HT1080 (cell line): ENCODE results near the gene GPR107. TPM values are rescaled to one million over a fixed set of nuclear protein-coding genes. Genes with fewer than 3 reads are reported as not detected.
A peak's percentile ranks its signal among the peaks of the same experiment; 100 is the strongest.

Experiments used
- DNase-seq: peaks from one replicate; pipeline ENCODE4 v3.0.0-alpha.2; 2015; ENCODE audit warnings: low read depth
- total RNA-seq: library from RNA; depleted of rRNA; stranded (reverse); fragments of >200 nt; shearing (Covaris generic); gene quantifications from 2 replicates; pipeline ENCODE4 v1.2.3, GENCODE V29; 2014

The GPR107 gene
- total RNA-seq, 1 experiment from 2014 or later, result 13.6 TPM

DNA sequence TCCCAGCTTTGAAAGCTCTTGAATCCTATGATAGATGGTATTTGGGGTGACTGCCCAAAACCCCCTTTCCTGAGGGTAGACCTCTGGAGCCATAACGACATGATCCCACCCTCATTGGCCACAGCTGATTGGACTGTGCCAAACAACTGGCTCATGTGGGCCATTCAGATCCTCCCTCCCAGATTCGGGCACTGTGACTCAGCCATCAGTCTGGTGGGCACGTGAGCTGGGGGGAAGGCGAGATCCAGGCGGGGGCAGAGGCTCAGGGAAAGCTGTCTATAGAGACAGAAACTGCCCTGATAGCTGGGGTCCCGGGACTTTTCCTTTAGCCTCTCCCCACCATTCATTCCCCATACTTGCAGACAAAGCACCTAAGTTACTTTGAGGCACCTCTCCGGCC is 103.4 kb downstream of the GPR107 start:
- peak; percentile 37 for DNase-seq

DNA sequence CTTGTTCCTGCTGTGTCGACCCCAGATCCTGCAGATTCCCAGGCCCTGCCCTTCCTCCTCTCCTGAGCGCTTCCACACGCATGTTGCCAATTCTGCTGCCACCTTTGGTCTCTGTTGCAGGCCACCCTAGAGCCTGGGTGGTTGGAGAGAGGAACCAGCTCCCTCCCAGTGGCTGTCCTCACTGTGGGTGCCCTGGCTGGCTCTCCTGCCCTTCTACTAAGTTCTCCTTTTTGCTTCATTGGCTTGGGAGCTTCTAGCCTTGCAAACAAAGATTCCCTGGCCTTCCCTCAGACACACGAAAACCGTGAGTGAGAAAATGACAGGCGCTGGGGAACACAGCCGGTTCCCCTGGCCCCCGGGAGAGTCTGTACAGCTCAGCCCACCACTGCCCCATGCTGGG is 104.3 kb downstream of the GPR107 start:
- DNase-seq, result no peak

DNA sequence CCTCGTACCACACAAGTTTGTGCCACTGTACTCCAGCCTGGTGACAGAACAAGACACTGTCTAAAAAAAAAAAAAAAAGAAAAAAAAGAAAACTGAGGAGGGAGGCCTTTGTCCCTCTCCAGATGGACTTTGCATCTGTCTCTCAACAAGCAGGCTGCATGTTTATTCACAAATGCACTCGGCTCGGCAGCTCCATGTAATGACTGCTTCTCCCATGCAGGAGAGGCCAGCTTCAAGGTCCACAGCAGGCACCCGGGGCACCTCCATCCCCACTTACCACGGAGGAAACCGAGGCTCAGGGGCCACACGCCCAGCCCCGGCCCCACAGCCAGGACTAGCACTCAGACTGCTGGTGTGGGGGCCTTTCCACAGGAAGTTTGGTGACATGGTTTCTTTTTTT is 105.4 kb downstream of the GPR107 start:
- DNase-seq, result no peak

DNA sequence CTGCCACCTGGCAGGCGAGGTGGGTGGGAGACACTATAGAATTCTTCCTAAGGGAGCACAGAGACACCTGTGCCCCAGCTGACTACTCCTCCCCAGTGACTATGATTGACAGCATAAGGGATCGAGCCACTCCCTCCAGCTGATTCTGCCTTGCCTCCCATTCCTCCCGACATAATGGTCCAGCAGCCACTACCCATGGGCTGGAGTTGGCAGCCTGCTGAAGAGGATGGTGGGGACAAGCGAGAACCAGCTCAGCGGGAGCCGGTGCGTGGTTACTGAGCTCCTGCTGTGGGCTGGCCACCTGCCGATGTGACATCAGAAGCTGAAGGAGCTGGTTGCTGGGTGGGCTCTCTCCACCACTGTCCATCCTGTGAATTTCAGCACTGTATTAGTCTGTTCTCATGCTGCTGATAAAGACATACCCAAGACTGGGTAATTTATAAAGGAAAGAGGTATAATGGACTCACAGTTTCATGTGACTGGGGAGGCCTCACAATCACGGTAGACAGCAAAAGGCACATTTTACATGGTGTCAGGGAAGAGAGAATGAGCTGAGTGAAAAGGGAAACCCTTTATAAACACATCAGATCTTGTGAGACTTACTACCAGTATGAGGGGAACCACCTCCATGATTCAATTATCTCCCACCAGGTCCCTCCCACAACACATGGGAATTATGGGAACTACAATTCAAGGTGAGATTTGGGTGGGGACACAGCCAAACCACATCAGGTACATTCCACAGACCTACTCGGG is 106.4 kb downstream of the GPR107 start:
- no peak for DNase-seq

DNA sequence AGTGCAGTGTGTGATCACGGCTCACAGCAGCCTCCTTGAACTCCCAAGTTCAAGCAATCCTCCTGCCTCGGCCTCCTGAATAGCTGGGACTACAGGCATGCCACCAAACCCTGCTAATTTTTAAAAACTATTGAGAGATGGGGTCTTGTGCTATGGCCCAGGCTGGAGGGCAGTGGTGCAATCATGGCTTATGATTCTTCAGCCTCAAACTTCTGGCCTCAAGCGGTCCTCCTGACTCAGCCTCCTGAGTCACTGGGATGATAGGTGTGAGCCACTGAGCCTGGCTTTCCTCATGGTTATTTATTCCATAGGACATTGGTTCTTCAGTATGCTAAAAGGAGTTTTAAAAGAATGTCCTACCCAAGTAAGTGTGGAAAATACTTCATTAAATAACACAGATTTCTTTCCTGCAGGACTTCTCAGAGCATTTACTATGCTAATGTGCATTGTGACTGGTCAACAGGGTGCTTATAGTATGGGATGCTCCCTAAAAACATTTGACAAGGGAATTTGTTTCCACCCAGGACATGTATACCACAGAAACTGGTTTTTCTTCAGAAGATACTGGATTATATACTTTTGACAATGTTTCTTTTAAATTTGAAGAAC is 107.3 kb downstream of the GPR107 start:
- no peak for DNase-seq

DNA sequence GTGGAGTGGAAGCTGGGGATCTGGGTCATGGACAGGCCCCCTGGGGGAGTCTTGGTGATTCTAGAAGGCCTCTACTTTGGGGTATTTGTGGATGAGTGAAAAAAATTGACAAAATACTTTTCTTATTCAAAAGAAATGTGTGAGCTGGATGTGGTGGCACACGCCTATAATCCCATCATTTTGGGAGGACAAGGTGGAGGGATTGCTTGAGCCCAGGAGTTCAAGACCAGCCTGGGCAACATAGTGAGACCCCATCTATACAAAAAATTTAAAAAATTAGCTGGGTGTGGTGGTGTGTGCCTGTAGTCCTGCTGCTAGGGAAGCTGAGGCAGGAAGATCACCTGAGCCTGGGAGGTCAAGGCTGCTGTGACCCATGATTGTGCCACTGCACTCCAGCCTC is 111.9 kb downstream of the GPR107 start:
- no peak for DNase-seq

DNA sequence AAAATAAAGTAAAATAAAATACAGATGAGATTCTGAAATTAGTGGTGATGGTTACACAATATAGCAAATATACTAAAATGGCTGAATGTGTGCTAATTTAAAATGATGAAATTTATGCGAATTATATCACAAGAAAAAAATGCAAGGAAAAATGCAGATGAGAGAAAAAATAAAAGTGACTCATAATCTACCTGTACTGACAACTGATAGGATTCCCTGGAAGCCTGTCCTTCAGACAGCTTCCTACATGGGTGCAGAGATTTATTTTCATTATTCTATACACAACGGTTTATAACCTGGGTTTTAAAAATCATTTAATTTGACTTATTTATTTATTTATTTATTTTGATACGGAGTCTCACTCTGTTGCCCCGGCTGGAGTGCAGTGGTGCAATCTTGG is 112.7 kb downstream of the GPR107 start:
- no peak for DNase-seq

DNA sequence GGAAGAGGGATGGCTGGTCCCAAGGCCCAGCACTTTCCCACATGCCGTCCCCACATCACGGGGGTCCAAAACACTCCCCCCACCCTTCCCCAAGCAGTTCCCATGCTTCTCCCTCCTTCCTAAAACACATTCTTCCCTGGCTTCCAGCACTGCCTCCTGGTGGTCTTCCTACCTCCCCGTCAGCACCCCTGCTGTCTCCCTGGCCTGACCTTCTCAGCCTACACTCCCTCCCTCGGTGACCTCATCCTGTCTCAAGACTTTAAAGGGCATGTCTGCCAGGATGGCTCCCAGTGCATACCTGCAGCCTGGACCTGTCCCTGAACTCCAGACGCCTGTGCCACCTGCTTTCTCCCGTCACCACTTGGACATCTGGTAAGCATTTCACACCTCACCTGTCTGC is 114.2 kb downstream of the GPR107 start:
- no peak for DNase-seq

DNA sequence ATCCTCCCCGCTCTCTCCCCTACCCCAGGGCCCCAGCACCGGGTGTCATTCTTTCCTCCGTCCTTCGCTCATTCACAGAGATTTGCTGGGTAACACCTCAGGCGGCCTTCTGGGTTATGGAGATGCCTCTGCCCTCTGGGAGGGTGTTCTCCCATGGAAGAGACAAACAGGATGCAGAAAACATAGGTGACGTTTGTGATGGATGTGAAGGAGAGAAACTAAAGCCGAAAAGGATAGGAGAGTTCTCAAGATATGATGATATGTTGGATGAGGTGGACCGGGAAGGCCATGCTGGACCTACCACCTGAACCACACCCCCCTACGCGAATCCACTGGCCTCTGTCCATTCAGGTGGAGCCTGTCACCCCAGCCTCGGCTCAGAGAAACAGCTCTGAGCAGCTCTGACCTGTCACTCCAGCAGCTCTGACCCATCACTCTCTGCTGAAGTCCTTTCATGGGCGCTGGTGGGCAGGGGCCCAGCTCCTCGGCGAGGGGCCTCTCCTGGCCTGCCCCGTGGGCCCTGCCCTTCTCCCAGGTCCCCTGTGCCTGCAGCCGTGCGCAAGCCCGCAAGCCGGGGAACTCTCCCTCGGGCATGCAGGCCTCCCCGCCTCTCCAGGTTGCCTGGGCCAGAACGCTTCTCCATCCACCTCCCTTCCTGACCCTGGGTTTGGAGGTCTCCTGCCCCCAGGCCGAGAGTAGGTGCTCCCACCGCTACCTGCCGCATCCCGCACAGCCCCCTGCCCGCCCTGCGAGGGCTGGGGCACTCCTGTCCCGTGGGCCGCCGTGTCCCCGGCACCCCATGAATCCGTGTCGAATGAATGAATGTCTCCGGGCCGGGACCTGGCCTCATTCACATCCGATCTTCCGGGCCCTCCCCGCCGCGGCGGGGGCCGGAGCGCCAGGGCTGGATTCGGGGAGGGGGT is 117.8 kb downstream of the GPR107 start:
- DNase-seq, result no peak

DNA sequence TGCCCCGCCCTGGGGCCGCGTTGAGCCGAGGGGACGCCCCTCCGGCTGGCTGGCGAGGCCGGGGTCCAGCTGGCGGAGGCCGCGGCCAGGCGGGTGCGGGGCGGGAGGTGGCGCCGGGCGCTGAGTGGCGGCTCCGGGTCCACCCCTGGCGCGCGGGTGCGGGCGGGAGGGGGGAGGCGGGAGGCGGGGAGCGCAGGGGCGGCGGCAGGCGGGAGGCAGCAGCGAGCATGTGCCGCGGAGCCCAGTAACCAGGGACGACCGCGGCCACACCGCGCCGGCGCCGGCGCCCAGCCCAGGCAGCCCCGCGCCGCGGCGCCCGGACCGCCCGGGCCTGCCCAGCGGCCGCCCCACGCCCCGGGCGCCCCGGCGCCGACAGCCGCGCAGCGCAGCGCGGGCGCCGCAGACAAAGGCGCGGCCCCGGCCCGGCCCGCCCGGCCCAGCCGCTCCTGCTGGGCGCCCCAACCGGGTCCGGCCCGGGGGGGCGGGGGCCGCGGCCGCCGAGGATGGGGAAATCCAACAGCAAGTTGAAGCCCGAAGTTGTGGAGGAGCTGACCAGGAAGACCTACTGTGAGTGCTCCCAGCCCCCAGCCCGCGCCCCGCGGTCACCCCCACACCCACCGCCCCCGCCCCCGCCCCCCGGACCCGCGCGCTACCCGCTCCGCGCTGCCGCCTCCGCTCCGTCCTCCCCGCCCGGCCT is 118.6 kb downstream of the GPR107 start, which contains the start of gene NCS1:
TSS of gene NCS1 (plus strand) at position 244 of the 697 bp plus-strand sequence. CDS start at position 504, 260 bp downstream.
- no peak for DNase-seq

DNA sequence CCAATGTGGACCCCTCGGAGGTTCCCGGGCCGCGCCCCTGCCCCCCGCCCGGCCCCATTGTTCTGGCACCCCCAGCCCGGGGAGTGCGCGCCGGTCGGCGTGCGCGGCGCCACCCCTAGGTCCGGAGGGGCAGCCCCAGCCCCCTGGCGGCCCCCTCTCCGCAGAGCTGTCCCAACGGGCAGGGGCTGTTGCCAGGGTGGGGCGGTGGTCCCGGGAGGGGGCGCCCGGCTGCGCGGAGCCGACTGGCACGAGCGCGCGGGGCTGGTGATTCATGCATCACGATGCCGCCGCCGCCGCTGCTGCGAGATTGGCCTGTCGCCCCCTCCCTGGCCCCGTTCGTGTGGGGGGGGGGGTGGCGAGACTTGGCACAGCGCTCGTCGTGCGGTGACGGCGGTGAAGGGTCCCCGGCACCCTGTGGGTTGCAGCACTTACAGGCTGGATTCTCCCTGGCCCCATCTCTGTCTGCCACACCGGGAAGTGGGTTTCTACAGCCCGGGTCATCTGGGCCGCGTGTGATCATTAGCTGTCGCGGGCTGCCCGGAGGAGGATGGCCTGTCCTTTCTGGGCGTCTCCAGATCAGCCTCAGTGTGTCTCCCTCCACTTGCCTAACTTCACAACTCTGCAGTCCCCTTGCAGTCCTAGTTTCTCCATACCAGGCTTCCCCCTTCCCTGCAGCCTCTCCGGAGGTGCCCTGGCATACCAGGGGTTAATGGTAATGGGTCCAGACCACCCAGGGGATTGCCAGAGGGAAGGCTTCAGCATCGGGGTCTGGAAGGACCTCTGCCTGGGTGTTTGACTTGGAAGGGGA is 119.4 kb downstream of the GPR107 start:
- DNase-seq, result peak; percentile 20

DNA sequence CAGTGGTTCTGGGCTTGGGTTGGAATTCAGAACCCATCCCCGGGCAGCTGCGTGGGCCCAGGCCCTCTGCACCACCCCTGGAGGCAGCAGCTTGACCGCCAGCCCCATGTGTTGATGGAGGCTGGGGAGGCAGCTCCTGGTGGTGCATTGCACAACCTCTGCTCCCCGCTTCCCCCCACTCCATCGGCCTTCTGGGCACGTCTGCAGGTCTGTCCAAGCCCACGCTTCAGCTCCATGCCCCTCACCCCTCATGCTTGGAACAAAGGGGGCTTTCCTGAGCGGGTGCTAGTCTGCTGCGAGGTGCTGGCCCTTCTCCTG is 119.9 kb downstream of the GPR107 start:
- no peak for DNase-seq

DNA sequence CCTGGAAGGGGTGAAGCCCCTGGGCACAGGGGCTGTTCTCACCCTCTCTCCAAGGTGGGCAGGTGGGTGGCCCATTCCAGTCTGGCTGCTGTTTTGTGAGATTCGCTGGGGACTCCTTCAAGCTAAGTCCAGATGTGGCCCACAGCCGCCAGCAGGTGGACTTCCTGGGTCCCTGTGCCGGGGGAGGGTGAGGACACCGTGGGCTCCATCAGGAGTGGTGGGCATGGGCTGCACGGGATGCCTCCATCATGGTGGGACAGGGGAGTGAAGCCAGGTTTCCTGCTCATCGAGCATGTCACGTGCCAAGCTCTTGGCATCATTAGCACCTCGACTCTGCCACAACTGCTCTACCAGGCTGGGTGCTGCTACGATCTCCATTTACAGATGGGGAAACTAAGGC is 120.3 kb downstream of the GPR107 start:
- no peak for DNase-seq

DNA sequence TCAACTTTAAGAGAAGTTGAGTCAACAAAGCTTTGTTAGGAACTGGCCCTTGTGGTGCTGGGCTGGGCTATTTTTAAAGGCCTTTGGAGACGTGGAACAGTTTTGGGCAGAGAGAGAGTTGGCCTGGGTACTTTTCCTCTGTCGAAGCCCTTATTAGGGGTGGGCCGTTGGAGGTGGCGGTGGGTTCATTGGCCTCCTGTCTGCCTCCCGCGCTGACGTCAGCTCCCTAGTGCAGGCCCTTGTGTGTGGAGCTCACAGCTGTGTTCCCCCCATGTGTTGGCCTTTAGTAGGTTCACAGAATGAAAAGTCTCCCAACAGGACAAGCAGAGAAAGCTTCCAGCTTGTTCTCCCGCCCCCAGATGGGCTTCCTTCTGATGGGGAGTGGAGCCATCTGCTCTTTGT is 121.2 kb downstream of the GPR107 start:
- no peak for DNase-seq

DNA sequence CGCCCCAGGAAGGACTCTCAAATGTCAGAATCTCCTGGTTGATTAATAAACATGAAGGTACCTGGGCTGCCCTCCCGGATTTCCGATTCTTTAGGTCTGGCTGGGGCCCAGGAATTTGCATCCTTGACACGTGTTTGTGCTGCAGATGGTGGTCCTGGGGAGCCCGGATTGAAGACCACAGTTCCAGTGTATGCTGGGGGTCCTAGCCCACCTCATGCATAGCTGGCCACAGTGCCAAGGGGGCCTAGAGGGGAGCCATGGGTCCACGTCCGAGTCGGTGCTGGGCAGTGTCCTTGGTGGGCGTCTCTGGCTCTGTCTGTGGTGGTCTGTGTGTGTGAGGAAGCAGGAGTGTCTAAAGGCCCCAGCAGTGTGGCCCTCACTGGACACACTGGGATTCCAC is 121.6 kb downstream of the GPR107 start:
- DNase-seq, result no peak

DNA sequence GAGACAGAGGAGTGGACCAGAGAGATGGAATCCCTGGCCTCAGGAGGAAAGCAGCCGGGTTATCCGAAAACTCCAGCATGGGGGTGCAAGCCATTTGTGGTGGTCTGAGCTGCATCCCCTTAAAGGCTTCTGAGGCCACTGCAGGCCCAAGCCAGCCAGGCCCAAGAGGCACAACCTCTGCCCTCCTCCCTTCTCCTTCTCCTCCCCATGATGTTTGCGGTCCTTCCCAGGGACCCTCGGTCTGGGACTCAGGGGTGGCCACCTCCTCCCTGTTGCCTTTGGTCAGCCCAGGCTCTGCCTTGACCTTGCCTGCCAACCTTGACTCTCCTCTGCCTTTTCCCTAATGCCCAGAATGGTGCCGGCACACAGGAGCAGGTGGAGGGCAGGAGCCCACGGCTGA is 123.1 kb downstream of the GPR107 start:
- no peak for DNase-seq

DNA sequence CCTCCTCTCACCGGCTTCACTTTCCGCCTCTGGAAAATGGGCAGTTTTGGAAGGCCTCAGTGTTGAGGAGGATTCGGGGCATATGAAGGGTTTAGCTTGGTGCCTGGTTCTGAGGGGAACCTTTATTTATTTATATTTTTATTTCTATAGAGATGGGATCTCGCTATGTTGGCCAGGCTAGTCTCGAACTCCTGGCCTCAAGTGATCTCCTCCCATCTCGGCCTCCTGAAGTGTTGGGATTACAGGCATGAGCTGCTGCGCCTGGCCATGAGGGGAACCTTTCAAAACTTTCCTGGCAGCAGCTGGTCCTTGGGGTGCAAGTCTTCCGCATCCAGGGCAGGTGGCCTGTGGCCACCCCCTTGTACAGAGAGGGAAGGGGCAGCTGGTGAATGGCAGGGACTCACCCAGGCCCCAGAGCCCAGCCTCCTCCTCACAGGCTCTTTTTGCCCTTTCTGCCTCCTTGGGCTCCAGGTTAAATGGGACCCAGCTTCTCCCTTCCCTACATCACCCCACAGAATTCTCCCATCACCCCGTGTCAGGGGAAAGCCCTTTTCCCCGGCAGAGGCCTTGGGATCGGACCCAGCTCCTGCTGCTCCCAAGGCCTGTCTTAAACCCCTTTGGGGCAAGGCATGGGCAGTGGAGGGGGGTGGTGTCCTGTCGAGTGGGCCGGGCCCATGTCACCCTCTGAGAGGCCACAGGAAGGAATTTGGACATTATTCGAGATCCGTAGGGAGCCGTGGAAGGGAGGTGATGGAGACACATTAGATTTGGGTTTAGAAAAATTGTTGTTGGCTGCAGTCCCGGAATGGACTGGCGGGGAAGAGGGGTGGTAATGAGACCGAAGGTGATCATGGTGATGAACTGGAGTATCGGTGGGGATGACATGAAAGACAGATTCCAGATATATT is 124.4 kb downstream of the GPR107 start:
- DNase-seq, result no peak

DNA sequence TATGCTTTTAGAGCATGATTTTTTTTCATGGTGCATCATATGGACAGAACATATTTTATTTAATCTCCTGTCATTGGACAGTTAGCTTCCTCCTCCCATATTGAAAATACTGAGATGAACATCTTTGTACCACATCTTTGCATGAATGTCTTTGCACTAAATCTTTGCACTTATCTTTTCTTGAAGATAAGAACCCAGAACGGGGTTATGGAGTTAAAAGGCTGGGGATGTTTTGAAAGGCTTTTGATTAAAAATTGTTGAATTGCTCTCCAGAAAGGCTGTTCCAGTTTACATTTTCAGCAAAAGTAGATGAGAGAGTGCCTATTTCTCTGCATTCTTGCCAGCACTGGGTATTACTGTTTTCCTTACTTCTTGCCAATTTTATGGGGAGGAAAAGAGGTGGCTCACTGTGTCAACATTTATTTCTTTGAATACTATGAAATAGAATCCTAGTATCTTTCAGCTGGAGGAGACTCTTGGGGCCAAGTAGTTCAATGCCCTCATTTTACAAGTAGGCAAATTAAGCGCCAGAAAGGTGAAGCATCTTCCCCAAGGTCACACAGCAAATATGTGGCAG is 125.7 kb downstream of the GPR107 start:
- no peak for DNase-seq

DNA sequence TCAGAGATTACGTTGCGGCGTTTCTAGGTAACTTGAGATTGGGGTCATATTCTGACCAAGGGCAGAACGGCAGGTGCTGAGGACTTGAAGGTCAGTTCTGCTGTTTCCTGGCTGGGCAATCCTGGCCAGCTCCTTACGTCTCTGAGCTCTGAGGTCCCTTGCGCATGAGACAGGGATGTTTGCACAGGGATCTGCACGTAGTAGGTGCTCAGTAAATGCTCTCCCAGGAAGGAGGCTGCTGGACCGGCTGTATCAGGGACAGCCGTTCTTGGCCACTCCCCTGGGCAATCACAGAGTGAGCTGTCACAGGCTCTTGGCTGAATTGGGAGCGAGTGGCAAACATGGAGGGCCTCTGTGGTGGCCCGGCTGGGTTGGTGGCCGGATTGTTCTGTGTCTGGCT is 126.8 kb downstream of the GPR107 start:
- DNase-seq, result no peak
